GM08714 (cell line): ENCODE measurements around the gene GRK3.

Experiments used
- H3K4me3 ChIP-seq: fragments of 200-500 bp; sonication (Bioruptor generic); 2 replicates; pipeline ENCODE4 v1.5.1; 2014; ENCODE audit warnings: mild to moderate bottlenecking, low read length, inconsistent platforms
- ZNF274 ChIP-seq: IDR thresholded peaks from 2 replicates; pipeline ENCODE4 v1.6.1; 2012; ENCODE audit warnings: mild to moderate bottlenecking, low read depth, low read length

The GRK3 gene

DNA sequence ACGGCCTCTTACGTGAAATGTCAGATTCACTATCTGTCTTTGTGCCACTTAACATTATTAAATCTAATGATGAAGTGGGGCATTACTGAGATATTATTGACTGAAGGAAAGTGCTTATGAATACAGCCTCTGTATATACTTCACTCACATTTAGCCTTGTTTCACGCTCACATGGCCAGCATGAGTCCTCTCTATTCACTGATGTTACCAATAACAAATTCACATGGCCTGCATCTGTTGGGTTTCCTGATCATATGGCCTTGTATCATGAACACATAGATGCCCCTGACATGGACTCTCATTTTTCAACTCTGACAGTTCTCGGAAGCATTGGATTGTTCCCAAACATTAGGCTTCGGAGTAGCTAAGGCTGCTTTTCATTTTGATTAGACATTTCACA, 109.2 kb downstream of the GRK3 start:
- H3K4me3 ChIP-seq = no peak overlapping the region
- TF ChIP-seq ZNF274 = no peak

DNA sequence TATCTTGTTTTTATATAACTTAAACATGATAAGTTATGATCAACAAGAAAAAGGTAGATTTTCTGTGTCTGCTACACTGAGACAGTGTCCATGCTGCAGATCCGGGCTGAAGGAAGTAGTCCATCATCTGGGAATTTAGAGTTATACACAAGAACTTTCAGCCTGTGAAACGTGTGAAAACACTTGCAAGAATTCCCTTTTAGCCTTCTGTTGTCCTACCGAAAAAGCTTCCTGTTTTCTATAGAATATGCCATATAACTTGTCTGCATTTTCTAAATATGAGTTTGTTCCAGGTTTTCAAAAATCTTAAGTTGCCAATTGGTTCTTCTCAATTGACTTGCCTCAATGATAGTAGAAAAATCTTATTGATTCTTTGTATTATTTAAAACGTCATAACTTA, 113.2 kb downstream of the GRK3 start:
- no peak for TF ChIP-seq ZNF274
- H3K4me3 ChIP-seq = no peak overlapping the region

DNA sequence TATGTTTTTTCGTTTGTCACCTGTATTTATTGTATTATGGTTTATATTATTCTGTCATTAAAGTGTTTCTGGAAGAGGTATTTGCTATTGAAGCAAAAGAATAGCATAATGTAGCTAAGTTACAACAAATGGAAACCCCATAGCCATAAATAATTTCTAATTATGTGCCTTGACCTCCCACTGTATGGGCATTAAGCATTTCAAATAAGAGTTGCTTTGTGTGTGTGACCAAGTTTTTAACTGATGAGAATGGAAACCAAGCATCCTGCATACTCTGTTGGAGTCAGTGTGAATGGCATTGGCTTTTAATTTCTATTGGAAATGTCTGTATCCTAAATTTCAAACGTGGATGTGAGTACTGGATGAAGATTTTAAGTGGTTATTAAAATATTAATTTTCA, 115.6 kb downstream of the GRK3 start:
- no peak overlapping the region for H3K4me3 ChIP-seq

DNA sequence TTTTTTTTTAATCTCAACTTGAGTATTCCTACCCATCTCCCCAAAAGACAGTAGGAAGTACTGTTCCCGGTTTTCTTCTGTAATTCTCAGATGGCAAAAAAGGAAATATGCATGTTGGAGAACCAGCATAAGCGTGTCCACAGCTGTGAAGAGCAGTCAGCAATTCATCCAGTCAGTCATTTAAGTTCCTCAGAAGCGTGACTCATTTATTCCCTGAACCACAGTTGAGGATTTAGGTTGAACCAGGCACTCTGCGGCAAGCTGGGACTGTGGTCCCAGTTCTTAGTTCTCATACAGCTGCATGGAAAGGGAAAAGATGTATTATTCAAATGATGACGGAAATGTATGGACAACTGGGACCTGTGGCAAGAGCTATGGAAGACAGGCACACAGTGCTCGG, 116.5 kb downstream of the GRK3 start:
- H3K4me3 ChIP-seq = no peak overlapping the region
- TF ChIP-seq ZNF274 = no peak

More for the DNA sequence above, 115.6 kb downstream of the GRK3 start:
- no peak for TF ChIP-seq ZNF274

DNA sequence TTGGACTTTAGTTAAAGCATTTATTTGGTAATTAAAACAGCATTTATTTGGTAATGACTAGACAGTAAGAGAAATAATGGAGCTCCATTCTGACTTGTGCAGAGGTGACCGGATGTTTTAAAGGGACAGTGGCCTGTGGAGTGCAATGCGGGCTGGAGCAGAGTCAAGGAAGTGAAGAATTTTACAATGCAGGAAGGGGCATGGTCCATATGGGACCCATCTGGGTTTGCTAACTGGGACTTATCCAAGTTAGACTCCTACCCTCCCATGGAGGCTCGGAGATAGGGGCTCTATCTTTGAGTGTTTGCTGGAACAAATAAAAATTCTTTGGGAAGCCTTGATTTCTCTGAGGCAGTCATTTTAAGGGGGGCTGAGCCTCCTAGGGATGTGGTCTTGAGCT, 117.6 kb downstream of the GRK3 start:
- H3K4me3 ChIP-seq = no peak overlapping the region
- TF ChIP-seq ZNF274 = no peak

DNA sequence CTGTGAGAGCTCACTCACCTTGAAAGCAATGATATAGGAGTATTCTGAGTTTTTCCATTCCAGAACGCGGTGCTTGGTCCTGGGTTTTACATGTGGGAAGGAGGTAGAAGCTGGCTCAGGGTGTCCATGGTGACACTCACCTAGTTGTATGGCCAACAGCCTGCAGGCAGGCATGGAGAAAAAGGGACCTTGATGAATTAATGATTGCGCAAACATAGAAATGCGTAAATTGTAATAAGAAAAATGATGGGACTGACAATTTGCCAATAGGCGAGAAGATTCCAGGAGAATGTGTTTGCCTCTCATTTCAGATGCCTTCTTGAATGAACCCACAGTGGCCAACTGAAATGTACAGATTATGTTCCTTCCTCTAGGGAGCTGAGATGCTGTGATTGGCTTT, 124.2 kb downstream of the GRK3 start:
- H3K4me3 ChIP-seq = no peak overlapping the region
- no peak for TF ChIP-seq ZNF274

DNA sequence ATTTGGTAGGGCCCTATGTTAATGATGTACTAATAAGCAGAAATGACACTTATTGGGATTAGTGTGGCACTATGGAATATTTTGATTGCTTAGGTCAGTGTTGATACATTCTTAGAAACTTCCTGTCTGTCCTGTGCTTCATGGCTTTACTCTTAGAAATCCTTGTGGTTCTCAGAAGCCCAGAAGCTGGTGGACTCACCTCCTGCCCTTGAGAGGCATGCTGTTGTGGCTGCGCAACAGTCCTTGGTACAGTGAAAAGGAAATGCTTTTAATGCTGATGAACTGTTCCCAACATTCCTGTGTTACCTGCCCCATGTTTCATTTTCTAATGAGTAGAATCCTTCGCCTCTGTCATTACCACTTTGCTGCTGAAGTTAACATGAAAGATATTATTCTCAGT, 125.2 kb downstream of the GRK3 start:
- TF ChIP-seq ZNF274 = no peak

DNA sequence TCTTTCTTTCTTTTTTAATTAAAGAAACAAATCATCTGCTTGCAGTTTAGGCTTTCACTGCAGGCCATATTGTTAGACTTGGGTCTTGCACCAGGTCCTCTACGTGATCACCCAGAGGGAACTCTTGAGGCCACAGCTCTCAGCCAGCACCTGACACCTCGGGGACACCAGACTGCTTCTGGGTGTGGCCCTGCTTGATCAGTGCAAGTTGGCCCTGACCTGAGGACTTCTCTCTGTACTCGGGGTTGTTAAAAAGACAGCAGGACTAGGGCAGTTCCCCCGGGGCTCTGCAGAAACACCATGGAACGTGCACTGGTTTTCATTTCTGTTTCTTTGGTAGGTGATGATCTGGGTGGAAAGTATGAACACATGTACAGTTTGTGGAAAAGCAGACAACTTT, 126.3 kb downstream of the GRK3 start:
- TF ChIP-seq ZNF274 = no peak
- H3K4me3 ChIP-seq = no peak overlapping the region

More for the DNA sequence above, 125.2 kb downstream of the GRK3 start:
- H3K4me3 ChIP-seq = no peak overlapping the region

DNA sequence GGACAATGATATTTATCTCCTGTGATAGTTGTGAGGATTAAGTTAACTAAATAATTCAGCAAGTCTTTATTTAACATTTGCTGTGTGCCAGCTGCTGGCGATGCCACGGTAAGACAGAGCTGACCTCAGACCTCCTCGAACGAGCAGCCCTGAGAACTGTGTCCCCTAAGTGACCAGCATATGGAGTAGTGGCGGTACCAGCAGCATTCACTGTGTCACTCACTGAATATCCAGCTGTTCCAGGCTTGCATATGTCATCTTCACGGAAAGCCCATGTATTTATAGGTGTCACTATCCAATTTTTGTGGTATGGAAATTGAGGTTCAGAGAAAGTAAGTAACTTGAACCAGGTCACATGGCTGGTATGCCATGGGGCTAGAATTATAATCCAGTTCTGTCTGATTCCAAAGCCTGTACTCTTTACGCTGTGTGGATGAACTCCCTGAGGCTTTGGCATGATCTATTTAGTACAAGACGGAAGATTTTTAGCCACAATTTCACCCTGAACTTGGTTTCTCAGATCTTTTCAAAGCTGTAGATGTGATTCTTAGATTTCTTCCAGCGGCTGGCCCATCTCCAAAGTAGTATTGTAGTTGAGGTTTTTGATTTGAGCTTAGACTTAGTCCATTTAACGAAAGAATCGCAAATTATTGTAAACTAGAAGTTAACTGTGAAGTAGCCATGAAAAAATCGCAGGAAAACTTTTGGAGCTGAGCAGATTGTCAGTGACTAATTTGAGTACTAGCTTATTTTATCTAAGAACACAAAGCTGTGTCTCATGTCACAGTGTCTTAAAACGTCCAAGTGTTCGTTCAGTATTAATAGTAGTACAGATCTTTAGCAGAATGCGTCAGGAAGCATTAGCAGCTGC, 128.2 kb downstream of the GRK3 start:
- H3K4me3 ChIP-seq = no peak overlapping the region
- TF ChIP-seq ZNF274 = no peak

DNA sequence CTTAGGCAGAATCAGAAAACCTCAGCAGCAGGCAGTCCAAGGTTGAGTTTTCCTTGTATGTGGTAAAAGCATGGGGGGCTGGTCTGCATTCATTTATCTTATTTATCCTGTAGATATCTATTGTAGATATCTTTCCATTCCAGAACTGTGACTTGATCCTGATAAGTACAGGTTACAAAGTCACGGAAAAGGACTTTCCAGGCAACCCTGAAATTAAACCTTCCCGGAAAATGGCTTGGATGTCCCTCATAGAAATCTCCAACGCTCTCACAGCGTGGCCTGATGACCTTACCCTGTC, 128.7 kb downstream of the GRK3 start:
- H3K4me3 ChIP-seq = no peak overlapping the region
- TF ChIP-seq ZNF274 = no peak

DNA sequence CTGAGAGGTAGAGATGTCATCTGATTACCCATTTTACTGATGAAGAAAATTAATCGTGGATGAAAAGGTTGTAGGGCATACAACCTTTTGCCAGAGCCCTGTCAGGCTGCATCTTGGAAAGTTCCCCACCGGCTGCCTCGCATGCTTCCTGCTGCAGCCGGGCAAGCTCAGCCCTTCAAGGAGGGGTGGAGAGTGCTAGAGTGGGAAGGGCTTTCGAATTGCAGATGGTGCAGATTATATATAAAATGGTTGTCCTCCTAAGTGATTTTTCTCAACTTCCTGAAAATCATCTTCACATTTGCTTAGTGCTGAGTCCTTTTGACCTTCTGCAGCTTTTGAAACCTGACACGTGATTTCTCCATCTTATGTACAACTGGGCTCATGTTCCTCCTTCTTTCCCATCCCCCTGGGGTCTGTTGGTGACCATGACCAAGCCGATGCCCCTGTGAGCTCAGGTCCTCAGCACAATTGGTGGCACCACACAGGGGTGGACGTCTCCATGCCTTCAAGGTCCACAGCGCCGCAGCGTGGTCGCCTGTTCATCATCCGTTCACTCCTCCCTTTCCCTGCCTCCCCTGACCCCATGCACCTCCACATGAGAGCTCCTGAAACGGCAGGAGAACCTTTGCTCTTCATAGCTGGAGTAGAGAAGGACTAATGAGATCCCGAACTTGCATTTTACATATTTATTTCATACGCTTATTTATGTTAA, 129.9 kb downstream of the GRK3 start:
- H3K4me3 ChIP-seq = no peak overlapping the region
- TF ChIP-seq ZNF274 = no peak

DNA sequence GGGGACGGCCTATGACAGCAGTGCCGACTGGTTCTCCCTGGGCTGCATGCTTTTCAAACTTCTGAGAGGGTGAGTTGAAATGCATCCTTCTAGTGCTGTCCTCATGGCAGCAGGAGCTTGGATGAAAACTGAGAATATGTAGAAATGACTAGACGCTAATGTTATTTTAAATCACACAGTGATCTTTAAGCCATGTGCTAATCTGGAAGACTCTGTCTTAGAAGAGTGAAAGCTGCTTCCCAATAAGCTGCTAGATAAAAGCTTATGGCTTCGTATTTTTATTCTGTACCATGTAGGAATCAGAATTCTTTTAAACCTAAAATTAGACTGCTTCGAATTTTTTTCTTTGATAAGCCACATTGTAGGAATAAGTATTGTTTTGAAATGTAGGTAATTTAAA, 130.7 kb downstream of the GRK3 start:
- H3K4me3 ChIP-seq = no peak overlapping the region
- no peak for TF ChIP-seq ZNF274

DNA sequence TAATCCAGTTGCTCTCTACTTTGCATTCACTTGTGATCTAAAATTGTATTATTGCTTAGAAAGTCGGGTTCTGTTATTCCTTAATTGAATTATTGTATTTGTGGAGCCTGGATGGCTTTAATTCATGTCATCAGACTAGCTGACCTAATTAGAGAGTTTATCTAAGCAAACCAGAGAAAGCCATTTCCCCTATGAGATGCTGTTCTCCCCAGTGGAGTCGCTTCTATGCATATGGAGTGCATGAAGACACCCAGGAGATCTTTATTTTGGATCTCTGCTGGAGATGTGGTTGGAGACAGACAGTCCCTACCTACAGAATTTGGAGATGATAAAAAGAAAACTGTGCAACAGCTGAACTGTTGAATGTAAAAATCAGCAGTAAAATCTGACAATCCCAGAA, 132.3 kb downstream of the GRK3 start:
- no peak for TF ChIP-seq ZNF274
- H3K4me3 ChIP-seq = no peak overlapping the region

DNA sequence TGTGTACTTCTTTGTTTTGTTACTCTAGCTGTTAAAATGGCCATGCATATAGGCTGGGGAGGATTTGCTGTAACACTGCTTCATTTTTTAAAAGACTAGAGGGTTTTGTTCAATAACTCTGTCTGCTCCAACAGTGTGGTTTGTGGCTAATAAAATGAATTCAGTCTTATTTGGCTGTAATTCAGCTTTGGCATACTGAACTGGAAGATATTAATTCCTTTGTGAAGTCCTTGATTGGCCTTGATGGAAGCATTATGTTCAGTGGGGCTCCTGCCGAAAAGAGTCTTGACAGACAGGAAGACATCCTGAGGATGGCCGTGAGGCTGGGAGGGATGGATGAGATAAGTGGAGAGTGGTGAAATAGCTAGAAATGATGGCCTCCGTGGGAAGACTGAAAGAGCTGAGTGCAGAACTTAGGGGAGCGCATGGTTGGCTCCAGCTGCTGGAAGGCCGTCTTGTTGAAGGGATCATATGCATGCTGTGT, 132.7 kb downstream of the GRK3 start:
- no peak for TF ChIP-seq ZNF274

DNA sequence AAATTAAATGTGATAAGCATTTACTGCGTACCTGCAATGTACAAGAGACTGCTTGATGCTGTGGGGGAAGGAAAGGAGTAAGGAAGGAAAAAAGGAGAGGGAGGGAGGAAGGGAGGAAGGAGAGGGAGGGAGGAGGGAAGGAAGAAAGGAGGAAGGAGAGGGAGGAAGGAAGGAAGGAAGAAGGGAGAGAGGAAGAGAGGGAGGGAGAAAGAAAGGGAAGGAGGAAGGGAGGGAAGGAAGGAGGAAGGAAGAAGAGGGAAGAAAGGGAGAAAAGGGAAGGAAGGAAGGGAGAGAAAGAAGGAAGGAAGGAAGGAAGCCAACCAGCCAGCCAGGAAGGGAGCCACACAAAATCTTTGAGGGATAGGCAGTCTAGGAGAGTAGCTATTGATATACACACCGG, 133.5 kb downstream of the GRK3 start:
- H3K4me3 ChIP-seq = no peak overlapping the region
- TF ChIP-seq ZNF274 = no peak

More for the DNA sequence above, 132.7 kb downstream of the GRK3 start:
- no peak overlapping the region for H3K4me3 ChIP-seq
